CD14-positive monocyte (primary cell): ENCODE measurements around the gene PRKN. TPM values are rescaled to one million over a fixed set of nuclear protein-coding genes. Genes with fewer than 3 reads are reported as not detected.

Experiments
- DNase-seq, 3 donors: peaks; one replicate each; pipeline ENCODE4 v3.0.0-alpha.2; 2011 to 2022
- H2AFZ ChIP-seq: 2 replicates; pipeline ENCODE4 v1.6.0; 2012; ENCODE audit warnings: mild to moderate bottlenecking, low read depth, low read length, inconsistent platforms; ENCODE audit not compliant: insufficient read depth, poor library complexity, severe bottlenecking
- H3K27ac ChIP-seq, 2 donors: 1 replicate in 1 of 2; 2 replicates in 1 of 2; pipeline ENCODE4 v1.5.1; 2012 to 2013; ENCODE audit warnings: low read length in 2 of 2, control low read depth in 1 of 2, inconsistent platforms in 1 of 2, low read depth in 1 of 2, mild to moderate bottlenecking in 1 of 2
- H3K27me3 ChIP-seq, 2 donors: one replicate each; pipeline versions ENCODE4 v1.6.0 to v1.6.1; 2011 to 2013; ENCODE audit warnings: low read length in 2 of 2; ENCODE audit not compliant: control insufficient read depth in 2 of 2, insufficient read depth in 2 of 2
- H3K36me3 ChIP-seq, 2 donors: replicated peaks in 1 of 2; 1 replicate in 1 of 2; 2 replicates in 1 of 2; pipeline versions ENCODE4 v1.5.1 to v1.6.1; 2012 to 2013; ENCODE audit warnings: low read length in 2 of 2, control low read depth in 1 of 2, inconsistent platforms in 1 of 2, mild to moderate bottlenecking in 1 of 2; ENCODE audit not compliant: insufficient read depth in 2 of 2, control insufficient read depth in 1 of 2
- H3K4me1 ChIP-seq, 2 donors: 1 replicate in 1 of 2; 2 replicates in 1 of 2; pipeline versions ENCODE4 v1.5.1 to v1.6.1; 2012 to 2013; ENCODE audit warnings: low read length in 2 of 2, control low read depth in 1 of 2, inconsistent platforms in 1 of 2, mild to moderate bottlenecking in 1 of 2, moderate library complexity in 1 of 2; ENCODE audit not compliant: insufficient read depth in 2 of 2, control insufficient read depth in 1 of 2
- H3K4me2 ChIP-seq: replicated peaks from 2 replicates; pipeline ENCODE3; 2012; ENCODE audit warnings: low read length, moderate library complexity, mild to moderate bottlenecking; ENCODE audit not compliant: poor library complexity, severe bottlenecking; ENCODE audit errors: extremely low read depth
- H3K4me3 ChIP-seq, 3 experiments: fragments of 200-600 bp in 1 of 3; sonication (generic) in 1 of 3; replicated peaks in 1 of 3; 1 replicate in 2 of 3; 2 replicates in 1 of 3; pipeline ENCODE4 v1.5.1; 2011 to 2013; ENCODE audit warnings: low read length in 3 of 3, mild to moderate bottlenecking in 3 of 3, control low read depth in 2 of 3, low read depth in 2 of 3, inconsistent platforms in 1 of 3, moderate library complexity in 1 of 3
- H3K79me2 ChIP-seq: 2 replicates; pipeline ENCODE4 v1.6.0; 2012; ENCODE audit warnings: mild to moderate bottlenecking, control low read depth, inconsistent platforms, low read length, moderate library complexity; ENCODE audit not compliant: insufficient read depth
- H3K9ac ChIP-seq: 2 replicates; pipeline ENCODE4 v1.6.0; 2017; ENCODE audit warnings: low read length, mild to moderate bottlenecking; ENCODE audit not compliant: insufficient read depth, poor library complexity, severe bottlenecking
- H3K9me3 ChIP-seq, 2 donors: replicated peaks in 1 of 2; 1 replicate in 1 of 2; 2 replicates in 1 of 2; pipeline versions ENCODE4 v1.5.1 to v1.6.1; 2012 to 2013; ENCODE audit warnings: low read length in 2 of 2, control low read depth in 1 of 2; ENCODE audit not compliant: control insufficient read depth in 1 of 2, insufficient read depth in 1 of 2
- H4K20me1 ChIP-seq: 2 replicates; pipeline ENCODE4 v1.6.0; 2012; ENCODE audit warnings: mild to moderate bottlenecking, low read length, control low read depth, moderate library complexity; ENCODE audit not compliant: insufficient read depth
- H3K27ac Mint-ChIP-seq, 7 donors: one replicate each; pipeline ENCODE4 v1.8.0; 2020; ENCODE audit warnings: mild to moderate bottlenecking in 7 of 7, mixed read lengths in 7 of 7, moderate library complexity in 6 of 7, inconsistent platforms in 2 of 7
- H3K27me3 Mint-ChIP-seq, 3 donors: one replicate each; pipeline ENCODE4 v1.8.0; 2021 to 2022; ENCODE audit warnings: low read depth in 3 of 3, mild to moderate bottlenecking in 3 of 3, mixed read lengths in 3 of 3, moderate library complexity in 3 of 3, inconsistent platforms in 1 of 3
- H3K36me3 Mint-ChIP-seq, 2 donors: one replicate each; pipeline ENCODE4 v1.8.0; 2020; ENCODE audit warnings: mixed read lengths in 2 of 2, inconsistent platforms in 1 of 2, mild to moderate bottlenecking in 1 of 2
- H3K4me1 Mint-ChIP-seq: one replicate; pipeline ENCODE4 v1.8.0; 2020; ENCODE audit warnings: mild to moderate bottlenecking, mixed read lengths
- H3K4me3 Mint-ChIP-seq, 2 donors: one replicate each; pipeline ENCODE4 v1.8.0; 2020; ENCODE audit warnings: mild to moderate bottlenecking in 2 of 2, mixed read lengths in 2 of 2, moderate library complexity in 1 of 2
- H3K9me3 Mint-ChIP-seq, 7 donors: one replicate each; pipeline ENCODE4 v1.8.0; 2020 to 2022; ENCODE audit warnings: mixed read lengths in 7 of 7, mild to moderate bottlenecking in 6 of 7, moderate library complexity in 6 of 7, inconsistent platforms in 2 of 7
- CTCF ChIP-seq: fragments of 200-600 bp; IDR thresholded peaks from one replicate; pipeline ENCODE4 v1.8.0; 2022; ENCODE audit warnings: antibody characterized with exemption, mild to moderate bottlenecking
- WGBS: methylation state at CpG from one replicate; pipeline ENCODE4 v1.1.5; 2013; ENCODE audit warnings: missing lambda C conversion rate; ENCODE audit not compliant: insufficient coverage; 5-methylcytosine and 5-hydroxymethylcytosine counted together
- intact Hi-C, 2 donors: fragments of 100-400 bp; cut with micrococcal nuclease; formaldehyde crosslinking; loops; one replicate each; pipeline versions ENCODE4 v1.15.0 to v1.15.1; 2023
- polyA plus RNA-seq, 3 donors: library from polyadenylated mRNA; depleted of rRNA in 1 of 3; unstranded in 2 of 3; stranded (reverse) in 1 of 3; fragments of 300-500 nt in 2 of 3; fragments of >200 nt in 1 of 3; fragmentation: Illumina TruSeq in 2 of 3; gene quantifications; 1 replicate in 2 of 3; 2 replicates in 1 of 3; pipeline ENCODE4 v1.2.3, GENCODE V29; 2012 to 2021

The PRKN gene
- polyA plus RNA-seq, 3 donors = 0.19 to 0.21 TPM; not detected in 1

GRCh38 chr6:162459985-162460384 lies 267.6 kb downstream of the PRKN start:
- H3K9ac ChIP-seq = no peak overlapping the region
- Mint-ChIP-seq H3K36me3 (no peaks in the 10 kb centered on the region), H3K9me3 (peaks cover 0 to 13% (median 2%) of the 10 kb centered on the region in 7 donors), H3K27ac (no peak overlapping the region), H3K4me1 (no peaks in the 10 kb centered on the region), H3K4me3 (no peak overlapping the region), H3K27me3 (no peaks in the 10 kb centered on the region)
- no peak for TF ChIP-seq CTCF
- H3K27me3 ChIP-seq = no peaks in the 10 kb centered on the region
- H3K4me1 ChIP-seq = no peaks in the 10 kb centered on the region
- H3K27ac ChIP-seq = no peak overlapping the region
- H4K20me1 ChIP-seq = no peaks in the 10 kb centered on the region
- H2AFZ ChIP-seq = no peak overlapping the region
- no peak overlapping the region for H3K4me2 ChIP-seq
- no peaks in the 10 kb centered on the region for H3K79me2 ChIP-seq
- DNase-seq = no peak
- H3K36me3 ChIP-seq = no peaks in the 10 kb centered on the region
- intact Hi-C loops = no loop called here
- H3K9me3 ChIP-seq = no peaks in the 10 kb centered on the region
- H3K4me3 ChIP-seq = no peak overlapping the region

GRCh38 chr6:162450358-162450757 lies 277.2 kb downstream of the PRKN start:
- Mint-ChIP-seq H3K27me3 (peaks cover 0 to 6% (median 0%) of the 10 kb centered on the region in 3 donors), H3K4me3 (no peak overlapping the region), H3K36me3 (no peaks in the 10 kb centered on the region), H3K27ac (no peak overlapping the region), H3K4me1 (no peaks in the 10 kb centered on the region), H3K9me3 (peaks cover 4 to 15% (median 8%) of the 10 kb centered on the region in 7 donors)
- no peaks in the 10 kb centered on the region for H3K27me3 ChIP-seq
- DNase-seq = no peak
- H3K4me2 ChIP-seq = no peak overlapping the region
- no peak overlapping the region for H3K27ac ChIP-seq
- intact Hi-C loops = no loop called here
- H4K20me1 ChIP-seq = no peaks in the 10 kb centered on the region
- no peaks in the 10 kb centered on the region for H3K36me3 ChIP-seq
- H3K4me1 ChIP-seq = no peaks in the 10 kb centered on the region
- H2AFZ ChIP-seq = no peak overlapping the region
- no peak for TF ChIP-seq CTCF
- 87% methylated on average over 3 of the region's 9 CpGs for WGBS
- H3K9ac ChIP-seq = no peak overlapping the region
- no peaks in the 10 kb centered on the region for H3K79me2 ChIP-seq
- H3K9me3 ChIP-seq = peaks cover 4 to 18% of the 10 kb centered on the region in 2 donors
- no peak overlapping the region for H3K4me3 ChIP-seq
